HCT116 (cell line): ENCODE data around the gene SNCA. TPM values are rescaled to one million over a fixed set of nuclear protein-coding genes. Genes with fewer than 3 reads are reported as not detected.

Source experiments
- ATAC-seq: fragments of 200-7000 bp; cut with Tn5 transposase; 2 replicates; pipeline ENCODE4 v1.9.1; 2020; ENCODE audit warnings: mild to moderate bottlenecking, moderate library complexity
- BruUV-seq: library from RNA; stranded (reverse); fragments of 400-500 nt; replicated peaks from 2 replicates; lab custom pipeline; 2021; lab: Mats Ljungman, UMichigan
- CTCF ChIA-PET: fragments of 300-600 bp; sonication (Branson Sonifier 250); formaldehyde crosslinking; loops from one replicate; lab custom pipeline; 2021; ENCODE audit warnings: antibody characterized with exemption; lab: Charles Lee
- POLR2A ChIA-PET: fragments of 300-600, 350-600 bp; sonication (Branson Sonifier 250); formaldehyde crosslinking; loops from one replicate; lab custom pipeline; 2021; ENCODE audit warnings: antibody characterized with exemption; lab: Charles Lee
- RAD21 ChIA-PET, 2 experiments: fragments of 300-600 bp; sonication (Branson Sonifier 250); formaldehyde crosslinking; loops; one replicate each; lab custom pipeline; 2023; ENCODE audit warnings: low total read pairs in 2 of 2; ENCODE audit not compliant: uncharacterized antibody in 2 of 2, unreplicated experiment in 2 of 2, low non-redundant PET in 1 of 2; lab: Charles Lee
- DNase-seq: peaks from one replicate; pipeline ENCODE4 v3.0.0-alpha.2; 2010; ENCODE audit warnings: low read depth, low spot score
- H2AFZ ChIP-seq: fragments of 200-600 bp; shearing (Covaris generic), sonication (generic); 2 replicates; pipeline ENCODE4 v1.6.1; 2017; ENCODE audit warnings: low read depth, mixed run types, mixed read lengths, antibody characterized with exemption, low read length; ENCODE audit not compliant: poor library complexity, severe bottlenecking
- H3K27ac ChIP-seq: 2 replicates; pipeline ENCODE4 v1.5.1; 2012; ENCODE audit warnings: low read depth, low read length
- H3K27me3 ChIP-seq: fragments of 200-600 bp; sonication (generic); 2 replicates; pipeline ENCODE4 v1.6.1; 2016; ENCODE audit warnings: mixed run types, low read length, mixed read lengths; ENCODE audit not compliant: insufficient read depth
- H3K36me3 ChIP-seq, 2 experiments: fragments of 200-500 bp in 1 of 2; fragments of 200-600 bp in 1 of 2; sonication (Bioruptor generic) in 1 of 2; sonication (generic) in 1 of 2; 2 replicates each; pipeline versions ENCODE4 v1.5.1 to v1.6.1; 2014 to 2016; ENCODE audit warnings: low read length in 2 of 2, inconsistent platforms in 1 of 2, mixed read lengths in 1 of 2, mixed run types in 1 of 2; ENCODE audit not compliant: insufficient read depth in 2 of 2, control insufficient read depth in 1 of 2
- H3K4me1 ChIP-seq, 2 experiments: fragments of 200-600 bp in 1 of 2; sonication (generic) in 1 of 2; 2 replicates each; pipeline versions ENCODE4 v1.5.1 to v1.6.1; 2012 to 2017; ENCODE audit warnings: low read length in 2 of 2, inconsistent platforms in 1 of 2, mild to moderate bottlenecking in 1 of 2, mixed read lengths in 1 of 2, mixed run types in 1 of 2, moderate library complexity in 1 of 2; ENCODE audit not compliant: insufficient read depth in 2 of 2, control insufficient read depth in 1 of 2
- H3K4me2 ChIP-seq: fragments of 200-600 bp; sonication (generic); 2 replicates; pipeline ENCODE4 v1.6.1; 2017; ENCODE audit warnings: mixed run types, low read length, mixed read lengths
- H3K4me3 ChIP-seq, 2 experiments: fragments of 200-600 bp in 1 of 2; sonication (generic) in 1 of 2; replicated peaks in 1 of 2; 2 replicates each; pipeline ENCODE4 v1.5.1; 2011 to 2016; ENCODE audit warnings: low read length in 2 of 2, control low read depth in 1 of 2, low read depth in 1 of 2, mild to moderate bottlenecking in 1 of 2, mixed read lengths in 1 of 2, mixed run types in 1 of 2
- H3K79me2 ChIP-seq: fragments of 200-600 bp; sonication (generic); 2 replicates; pipeline ENCODE4 v1.6.1; 2017; ENCODE audit warnings: mild to moderate bottlenecking, mixed run types, low read length, moderate library complexity, mixed read lengths; ENCODE audit not compliant: insufficient read depth
- H3K9ac ChIP-seq: fragments of 200-600 bp; sonication (generic); 2 replicates; pipeline ENCODE4 v1.6.1; 2016; ENCODE audit warnings: low read length, mixed read lengths
- H3K9me2 ChIP-seq: fragments of 200-600 bp; sonication (generic), shearing (Covaris generic); 2 replicates; pipeline ENCODE4 v1.6.1; 2017; ENCODE audit warnings: mixed run types, mild to moderate bottlenecking, moderate library complexity; ENCODE audit not compliant: insufficient read depth
- H3K9me3 ChIP-seq, 2 experiments: fragments of 200-500 bp in 1 of 2; fragments of 200-600 bp in 1 of 2; sonication (Bioruptor generic) in 1 of 2; sonication (generic) in 1 of 2; 2 replicates each; pipeline ENCODE4 v1.6.1; 2014 to 2017; ENCODE audit warnings: low read length in 2 of 2, mixed read lengths in 2 of 2, inconsistent platforms in 1 of 2, low read depth in 1 of 2, mild to moderate bottlenecking in 1 of 2, mixed run types in 1 of 2, moderate library complexity in 1 of 2; ENCODE audit not compliant: control insufficient read depth in 1 of 2, insufficient read depth in 1 of 2
- H4K20me1 ChIP-seq: fragments of 200-600 bp; sonication (generic), shearing (Covaris generic); 2 replicates; pipeline ENCODE4 v1.6.1; 2017; ENCODE audit warnings: mixed run types, mild to moderate bottlenecking, moderate library complexity; ENCODE audit not compliant: insufficient read depth
- ATF3 ChIP-seq: IDR thresholded peaks from 2 replicates; pipeline ENCODE4 v1.6.1; 2012
- CBX3 ChIP-seq: IDR thresholded peaks from 2 replicates; pipeline ENCODE4 v1.6.1; 2012; ENCODE audit warnings: low read depth
- CEBPB ChIP-seq: IDR thresholded peaks from 2 replicates; pipeline ENCODE4 v1.6.1; 2012; ENCODE audit warnings: low read depth
- EGR1 ChIP-seq: IDR thresholded peaks from 2 replicates; pipeline ENCODE4 v1.6.1; 2012; ENCODE audit warnings: low read depth
- ELF1 ChIP-seq: IDR thresholded peaks from 2 replicates; pipeline ENCODE4 v1.6.1; 2012; ENCODE audit warnings: low read depth, borderline replicate concordance
- EZH2phosphoT487 ChIP-seq: fragments of 200-600 bp; IDR thresholded peaks from 2 replicates; pipeline ENCODE4 v1.6.1; 2018; ENCODE audit warnings: antibody characterized with exemption, borderline replicate concordance
- FOSL1 ChIP-seq: IDR thresholded peaks from 2 replicates; pipeline ENCODE4 v1.6.1; 2012; ENCODE audit warnings: low read depth
- MAX ChIP-seq: IDR thresholded peaks from 2 replicates; pipeline ENCODE4 v1.6.1; 2012
- POLR2A ChIP-seq: IDR thresholded peaks from 2 replicates; pipeline ENCODE4 v1.7.0; 2011; ENCODE audit warnings: borderline replicate concordance; ENCODE audit not compliant: insufficient read depth, insufficient read length; ENCODE audit errors: extremely low read depth
- POLR2AphosphoS5 ChIP-seq: IDR thresholded peaks from 2 replicates; pipeline ENCODE4 v1.6.1; 2011; ENCODE audit warnings: mild to moderate bottlenecking, low read depth, low read length, moderate library complexity
- SP1 ChIP-seq: IDR thresholded peaks from 2 replicates; pipeline ENCODE4 v1.6.1; 2012; ENCODE audit warnings: low read depth
- YY1 ChIP-seq: IDR thresholded peaks from 2 replicates; pipeline ENCODE4 v1.6.1; 2011; ENCODE audit warnings: low read length, low read depth, moderate library complexity, mild to moderate bottlenecking; ENCODE audit not compliant: insufficient replicate concordance; ENCODE audit errors: extremely low read depth
- ZBTB33 ChIP-seq: IDR thresholded peaks from 2 replicates; pipeline ENCODE4 v1.6.1; 2011; ENCODE audit warnings: mild to moderate bottlenecking, low read length, moderate library complexity; ENCODE audit not compliant: insufficient replicate concordance; ENCODE audit errors: extremely low read depth
- ZFX ChIP-seq: fragments of 450-650 bp; IDR thresholded peaks from 2 replicates; pipeline ENCODE4 v1.6.1; 2017
- intact Hi-C: fragments of 100-400 bp; cut with micrococcal nuclease; formaldehyde crosslinking; loops from 2 replicates; pipeline ENCODE4 v1.10.0; 2022
- total RNA-seq: library from RNA; stranded (reverse); gene quantifications from one replicate; pipeline ENCODE4 v1.2.1, GENCODE V29; 2021; ENCODE audit not compliant: unreplicated experiment
- TF ChIP-seq, protein P1 (sequence below), 3 experiments: fragments of 200-600 bp in 1 of 3; sonication (generic) in 1 of 3; IDR thresholded peaks in 2 of 3; conservative IDR thresholded peaks in 1 of 3; 2 replicates each; pipeline ENCODE4 v1.5.1; 2012 to 2017; ENCODE audit warnings: low read depth in 2 of 3, low read length in 2 of 3, antibody characterized with exemption in 1 of 3, borderline replicate concordance in 1 of 3, control low read depth in 1 of 3, mild to moderate bottlenecking in 1 of 3, mixed read lengths in 1 of 3, mixed run types in 1 of 3, moderate library complexity in 1 of 3; ENCODE audit not compliant: insufficient read depth in 1 of 3

SNCA gene
- total RNA-seq, 1 experiment from 2014 or later, result 1.0 TPM

DNA sequence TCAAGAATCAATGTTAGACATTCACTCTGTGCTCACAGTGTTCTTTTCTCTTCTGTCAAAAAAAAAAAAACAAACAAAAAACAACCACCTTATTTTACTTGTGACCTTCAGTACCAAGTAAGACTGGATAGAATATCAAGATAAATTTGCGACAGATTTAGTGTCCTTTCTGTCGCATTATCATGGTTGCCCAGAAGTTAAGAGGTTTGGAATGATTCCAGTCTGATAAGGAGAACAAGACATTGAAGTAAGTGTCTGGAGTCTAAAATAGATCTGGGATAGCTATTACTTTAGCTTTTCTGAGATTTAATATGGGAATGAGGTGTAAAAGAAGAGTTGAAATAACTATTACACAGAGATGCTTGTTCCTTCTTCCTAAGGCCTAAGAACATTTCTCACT is 31.7 kb downstream of the SNCA start:
- no peak overlapping the region for H3K9ac ChIP-seq
- H3K4me2 ChIP-seq, result no peak overlapping the region
- no peak for TF ChIP-seq SP1
- no peak for TF ChIP-seq POLR2AphosphoS5
- TF ChIP-seq ELF1, result no peak
- no peak for TF ChIP-seq CEBPB
- no peak for TF ChIP-seq FOSL1
- TF ChIP-seq, protein P1, sequence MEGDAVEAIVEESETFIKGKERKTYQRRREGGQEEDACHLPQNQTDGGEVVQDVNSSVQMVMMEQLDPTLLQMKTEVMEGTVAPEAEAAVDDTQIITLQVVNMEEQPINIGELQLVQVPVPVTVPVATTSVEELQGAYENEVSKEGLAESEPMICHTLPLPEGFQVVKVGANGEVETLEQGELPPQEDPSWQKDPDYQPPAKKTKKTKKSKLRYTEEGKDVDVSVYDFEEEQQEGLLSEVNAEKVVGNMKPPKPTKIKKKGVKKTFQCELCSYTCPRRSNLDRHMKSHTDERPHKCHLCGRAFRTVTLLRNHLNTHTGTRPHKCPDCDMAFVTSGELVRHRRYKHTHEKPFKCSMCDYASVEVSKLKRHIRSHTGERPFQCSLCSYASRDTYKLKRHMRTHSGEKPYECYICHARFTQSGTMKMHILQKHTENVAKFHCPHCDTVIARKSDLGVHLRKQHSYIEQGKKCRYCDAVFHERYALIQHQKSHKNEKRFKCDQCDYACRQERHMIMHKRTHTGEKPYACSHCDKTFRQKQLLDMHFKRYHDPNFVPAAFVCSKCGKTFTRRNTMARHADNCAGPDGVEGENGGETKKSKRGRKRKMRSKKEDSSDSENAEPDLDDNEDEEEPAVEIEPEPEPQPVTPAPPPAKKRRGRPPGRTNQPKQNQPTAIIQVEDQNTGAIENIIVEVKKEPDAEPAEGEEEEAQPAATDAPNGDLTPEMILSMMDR (IDR thresholded peaks at IDR 0.05 in 2 of 3, conservative IDR thresholded peaks at IDR 0.05 in 1 of 3; ENCODE audit: borderline replicate concordance in 1 of 3, insufficient read depth in 1 of 3, low read depth in 2 of 3, low read length in 2 of 3), result no peak
- no peak for TF ChIP-seq YY1
- no peak for TF ChIP-seq MAX
- TF ChIP-seq POLR2A, result no peak
- TF ChIP-seq EGR1, result no peak
- TF ChIP-seq ZFX, result no peak
- no peak for TF ChIP-seq CBX3
- no peak for TF ChIP-seq ZBTB33
- TF ChIP-seq ATF3, result no peak
- TF ChIP-seq EZH2phosphoT487, result no peak
- no peaks in the 10 kb centered on the region for H3K27me3 ChIP-seq
- H3K4me1 ChIP-seq, result no peaks in the 10 kb centered on the region
- H3K36me3 ChIP-seq, result no peaks in the 10 kb centered on the region
- ChIA-PET CTCF (no interaction called here), POLR2A (no interaction called here), RAD21 (no interaction called here)
- H3K4me3 ChIP-seq, result no peak overlapping the region
- ATAC-seq, result no peak
- H4K20me1 ChIP-seq, result no peaks in the 10 kb centered on the region
- H3K9me2 ChIP-seq, result no peaks in the 10 kb centered on the region
- DNase-seq, result no peak
- no peaks in the 10 kb centered on the region for H3K79me2 ChIP-seq
- BruUV-seq, result no TSS peak
- H3K27ac ChIP-seq, result no peak overlapping the region
- no peaks in the 10 kb centered on the region for H3K9me3 ChIP-seq
- intact Hi-C loops, result no loop called here
- no peak overlapping the region for H2AFZ ChIP-seq
